Kidney epithelial cell (primary cell): Measurements from ENCODE around the gene SCUBE1. TPM values are rescaled to one million over a fixed set of nuclear protein-coding genes. Genes with fewer than 3 reads are reported as not detected.

ENCODE experiments used
- DNase-seq: peaks from one replicate; pipeline ENCODE4 v3.0.0-alpha.2; 2010; ENCODE audit warnings: low read depth
- H3K27me3 ChIP-seq: 2 replicates; pipeline ENCODE4 v1.6.0; 2011; ENCODE audit warnings: low read length; ENCODE audit not compliant: control insufficient read depth, insufficient read depth
- H3K36me3 ChIP-seq: 2 replicates; pipeline ENCODE4 v1.5.1; 2011; ENCODE audit warnings: low read length; ENCODE audit not compliant: control insufficient read depth, insufficient read depth
- H3K4me3 ChIP-seq: 2 replicates; pipeline ENCODE4 v1.5.1; 2011; ENCODE audit warnings: low read depth, mild to moderate bottlenecking, control low read depth, low read length
- CTCF ChIP-seq: IDR thresholded peaks from 2 replicates; pipeline ENCODE4 v1.5.1; 2011; ENCODE audit warnings: mild to moderate bottlenecking, moderate library complexity, low read length, control low read depth, inconsistent platforms; ENCODE audit not compliant: insufficient read depth, poor library complexity, severe bottlenecking
- total RNA-seq: library from RNA; depleted of rRNA; stranded (reverse); fragments of >200 nt; gene quantifications from 2 replicates; pipeline ENCODE4 v1.2.3, GENCODE V29; 2015

Gene SCUBE1
- total RNA-seq, 1 donor from 2014 or later: 0.04 TPM

- no peak for DNase-seq
- no peak overlapping the region for H3K4me3 ChIP-seq
These were observed 21.9 kb downstream of the SCUBE1 start for GRCh38 chr22:43320943-43321900.

GRCh38 chr22:43319661-43320486 lies 23.3 kb downstream of the SCUBE1 start:
- peaks cover 4% of the 10 kb centered on the region for H3K27me3 ChIP-seq
- no peak overlapping the region for H3K4me3 ChIP-seq
- no peak for TF ChIP-seq CTCF
- H3K36me3 ChIP-seq: no peaks in the 10 kb centered on the region
- DNase-seq: no peak

More at GRCh38 chr22:43320943-43321900, 21.9 kb downstream of the SCUBE1 start:
- TF ChIP-seq CTCF: no peak
- no peaks in the 10 kb centered on the region for H3K36me3 ChIP-seq
- peaks cover 3% of the 10 kb centered on the region for H3K27me3 ChIP-seq

- DNase-seq: no peak
- Histone ChIP-seq H3K27me3 (peaks cover 7% of the 10 kb centered on the region), H3K4me3 (no peak overlapping the region), H3K36me3 (no peaks in the 10 kb centered on the region)
- TF ChIP-seq CTCF: no peak
These were observed 25.9 kb downstream of the SCUBE1 start for GRCh38 chr22:43317239-43317638.

- Histone ChIP-seq H3K36me3 (no peaks in the 10 kb centered on the region), H3K4me3 (no peak overlapping the region), H3K27me3 (peaks cover 7% of the 10 kb centered on the region)
- DNase-seq: no peak
- no peak for TF ChIP-seq CTCF
These were observed 27.4 kb downstream of the SCUBE1 start for GRCh38 chr22:43315687-43316217.

- no peaks in the 10 kb centered on the region for H3K36me3 ChIP-seq
- DNase-seq: no peak
- H3K4me3 ChIP-seq: no peak overlapping the region
- no peak for TF ChIP-seq CTCF
- H3K27me3 ChIP-seq: peaks cover 7% of the 10 kb centered on the region
These were observed 28.6 kb downstream of the SCUBE1 start for GRCh38 chr22:43314611-43315010.
